ENCODE data around the gene CLEC4G.

CLEC4G gene

GRCh38 chr19:7729211-7729610, 2.7 kb downstream of the CLEC4G start:
- DNase-seq (ENCODE audit: low spot score), result no peak

GRCh38 chr19:7725791-7726190, 6.1 kb downstream of the CLEC4G start:
- DNase-seq (ENCODE audit: low spot score), result no peak

- DNase-seq (ENCODE audit: low spot score), result no peak
These were observed 9.7 kb downstream of the CLEC4G start for GRCh38 chr19:7722231-7722651.

- no peak for DNase-seq (ENCODE audit: low spot score)
These were observed 11.6 kb downstream of the CLEC4G start for GRCh38 chr19:7720351-7720750.

GRCh38 chr19:7718668-7719067, 13.2 kb downstream of the CLEC4G start:
- DNase-seq (ENCODE audit: low spot score), result no peak

- DNase-seq (ENCODE audit: low spot score), result no peak
These were observed 15.1 kb downstream of the CLEC4G start for GRCh38 chr19:7716762-7717161.

- DNase-seq (ENCODE audit: low spot score), result no peak
These were observed 16.2 kb downstream of the CLEC4G start for GRCh38 chr19:7715671-7716070.

GRCh38 chr19:7710616-7711015, 21.3 kb downstream of the CLEC4G start:
- DNase-seq (ENCODE audit: low spot score), result no peak

- no peak for DNase-seq (ENCODE audit: low spot score)
These were observed 21.9 kb downstream of the CLEC4G start for GRCh38 chr19:7709932-7710460.

GRCh38 chr19:7706955-7707456, 24.9 kb downstream of the CLEC4G start:
- no peak for DNase-seq (ENCODE audit: low spot score)

GRCh38 chr19:7706188-7706954, 25.5 kb downstream of the CLEC4G start:
- DNase-seq (ENCODE audit: low spot score), result no peak

GRCh38 chr19:7705387-7706187, 26.3 kb downstream of the CLEC4G start:
- DNase-seq (ENCODE audit: low spot score), result no peak

- no peak for DNase-seq (ENCODE audit: low spot score)
These were observed 27.4 kb downstream of the CLEC4G start for GRCh38 chr19:7704280-7705060.

GRCh38 chr19:7703332-7703731, 28.6 kb downstream of the CLEC4G start:
- no peak for DNase-seq (ENCODE audit: low spot score)

- DNase-seq (ENCODE audit: low spot score), result no peak
These were observed 30.1 kb downstream of the CLEC4G start, which contains the start of gene FCER2 for GRCh38 chr19:7701654-7702457. FCER2 (minus strand) TSS chr19:7702131; CDS start chr19:7699760, 2,371 bp downstream.

GRCh38 chr19:7701049-7701653, 30.8 kb downstream of the CLEC4G start:
- DNase-seq (ENCODE audit: low spot score), result no peak

GRCh38 chr19:7699417-7700401, 32.2 kb downstream of the CLEC4G start:
- peak; percentile 48 for DNase-seq (ENCODE audit: low spot score)

- no peak for DNase-seq (ENCODE audit: low spot score)
These were observed 32.9 kb downstream of the CLEC4G start for GRCh38 chr19:7699003-7699402.

GRCh38 chr19:7698583-7698982, 33.3 kb downstream of the CLEC4G start:
- DNase-seq (ENCODE audit: low spot score), result no peak
